SK-N-SH treated with all-trans-retinoic acid at 6 μM for 48 hours (cell line): ENCODE results near the gene HMGCS2.

ENCODE experiments used
- ATAC-seq: fragments of 200-7000 bp; cut with Tn5 transposase; 3 replicates; pipeline ENCODE4 v1.9.1; 2020; ENCODE audit warnings: mild to moderate bottlenecking, moderate library complexity
- ARNTL ChIP-seq: fragments of 450-650 bp; formaldehyde crosslinking; IDR thresholded peaks from 2 replicates; pipeline ENCODE4 v1.5.0; 2020; ENCODE audit warnings: low read depth, mild to moderate bottlenecking, moderate library complexity, borderline replicate concordance
- BACH2 ChIP-seq: fragments of 250-450 bp; sonication (Bioruptor Pico); IDR thresholded peaks from 2 replicates; pipeline ENCODE4 v1.9.0; 2021; ENCODE audit warnings: mild to moderate bottlenecking, borderline replicate concordance
- CSDC2 ChIP-seq: fragments of 250-450 bp; sonication (Bioruptor Pico); IDR thresholded peaks from 2 replicates; pipeline ENCODE4 v1.5.0; 2020; ENCODE audit warnings: mild to moderate bottlenecking, moderate library complexity
- ESRRG ChIP-seq: fragments of 250-450 bp; sonication (Bioruptor Pico); IDR thresholded peaks from 2 replicates; pipeline ENCODE4 v1.6.1; 2021; ENCODE audit warnings: mild to moderate bottlenecking
- GLIS3 ChIP-seq: fragments of 250-450 bp; sonication (Bioruptor Pico); IDR thresholded peaks from 2 replicates; pipeline ENCODE4 v1.5.0; 2020; ENCODE audit warnings: mild to moderate bottlenecking, moderate library complexity
- ISL1 ChIP-seq: fragments of 250-450 bp; sonication (Bioruptor Pico); IDR thresholded peaks from 2 replicates; pipeline ENCODE4 v2.1.2; 2022; ENCODE audit warnings: mild to moderate bottlenecking, moderate library complexity
- OSR1 ChIP-seq: fragments of 250-450 bp; sonication (Bioruptor Pico); IDR thresholded peaks from 2 replicates; pipeline ENCODE4 v1.8.0; 2022; ENCODE audit warnings: moderate library complexity, mild to moderate bottlenecking, inconsistent platforms
- RARB ChIP-seq: fragments of 250-450 bp; sonication (Bioruptor Pico); IDR thresholded peaks from 2 replicates; pipeline ENCODE4 v1.8.0; 2021; ENCODE audit warnings: mild to moderate bottlenecking, moderate library complexity
- SNAI2 ChIP-seq: fragments of 250-450 bp; sonication (Bioruptor Pico); IDR thresholded peaks from 2 replicates; pipeline ENCODE4 v1.5.0; 2020; ENCODE audit warnings: mild to moderate bottlenecking, moderate library complexity
- ZC3H10 ChIP-seq: fragments of 250-450 bp; sonication (Bioruptor Pico); IDR thresholded peaks from 2 replicates; pipeline ENCODE4 v1.5.1; 2021; ENCODE audit warnings: mild to moderate bottlenecking, moderate library complexity
- ZFP3 ChIP-seq: fragments of 250-450 bp; sonication (Bioruptor Pico); IDR thresholded peaks from 2 replicates; pipeline ENCODE4 v1.5.0; 2020; ENCODE audit warnings: mild to moderate bottlenecking, moderate library complexity
- ZNF70 ChIP-seq: fragments of 450-650 bp; formaldehyde crosslinking; IDR thresholded peaks from 2 replicates; pipeline ENCODE4 v1.5.0; 2020; ENCODE audit warnings: mild to moderate bottlenecking, moderate library complexity
- ZNF8 ChIP-seq: fragments of 450-650 bp; formaldehyde crosslinking; IDR thresholded peaks from 2 replicates; pipeline ENCODE4 v1.5.0; 2020; ENCODE audit warnings: mild to moderate bottlenecking, moderate library complexity
- TF ChIP-seq, protein P1 (sequence below): fragments of 250-450 bp; sonication (Bioruptor Pico); IDR thresholded peaks from 2 replicates; pipeline ENCODE4 v1.8.0; 2020; ENCODE audit warnings: mild to moderate bottlenecking, moderate library complexity, borderline replicate concordance
- TF ChIP-seq, protein P2 (sequence below): fragments of 250-450 bp; sonication (Bioruptor Pico); IDR thresholded peaks from 2 replicates; pipeline ENCODE4 v1.8.0; 2021; ENCODE audit warnings: low read depth, mild to moderate bottlenecking, moderate library complexity, borderline replicate concordance
- TF ChIP-seq, protein P3 (sequence below): fragments of 250-450 bp; sonication (Bioruptor Pico); IDR thresholded peaks from 2 replicates; pipeline ENCODE4 v1.5.0; 2020; ENCODE audit warnings: mild to moderate bottlenecking, moderate library complexity
- TF ChIP-seq, protein P4 (sequence below): fragments of 250-450 bp; sonication (Bioruptor Pico); IDR thresholded peaks from 2 replicates; pipeline ENCODE4 v1.5.1; 2020; ENCODE audit warnings: low read depth, mild to moderate bottlenecking, moderate library complexity
- TF ChIP-seq, protein P5 (sequence below): fragments of 250-450 bp; sonication (Bioruptor Pico); IDR thresholded peaks from 2 replicates; pipeline ENCODE4 v1.5.1; 2021; ENCODE audit warnings: mild to moderate bottlenecking, moderate library complexity

The HMGCS2 gene

DNA sequence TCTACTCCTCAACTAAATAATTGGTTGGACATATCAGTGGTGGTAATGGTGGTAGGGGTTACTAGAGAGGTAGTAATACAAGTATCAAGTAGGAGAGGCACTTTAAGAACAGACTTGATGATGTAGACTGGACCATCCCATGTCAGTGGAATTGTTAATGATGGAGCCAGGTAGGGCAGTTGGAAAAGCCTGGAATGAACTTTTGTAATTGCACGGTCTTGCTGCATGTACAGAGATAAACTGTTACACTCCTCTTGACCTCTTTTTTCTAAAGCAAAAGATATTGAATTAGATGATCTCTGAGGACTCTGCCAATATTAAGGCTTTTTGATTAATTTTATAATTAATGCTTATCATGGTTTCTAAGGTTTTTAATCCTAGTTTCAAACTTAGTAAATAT, 5.8 kb downstream of the HMGCS2 start (continued):
- TF ChIP-seq, protein P1, sequence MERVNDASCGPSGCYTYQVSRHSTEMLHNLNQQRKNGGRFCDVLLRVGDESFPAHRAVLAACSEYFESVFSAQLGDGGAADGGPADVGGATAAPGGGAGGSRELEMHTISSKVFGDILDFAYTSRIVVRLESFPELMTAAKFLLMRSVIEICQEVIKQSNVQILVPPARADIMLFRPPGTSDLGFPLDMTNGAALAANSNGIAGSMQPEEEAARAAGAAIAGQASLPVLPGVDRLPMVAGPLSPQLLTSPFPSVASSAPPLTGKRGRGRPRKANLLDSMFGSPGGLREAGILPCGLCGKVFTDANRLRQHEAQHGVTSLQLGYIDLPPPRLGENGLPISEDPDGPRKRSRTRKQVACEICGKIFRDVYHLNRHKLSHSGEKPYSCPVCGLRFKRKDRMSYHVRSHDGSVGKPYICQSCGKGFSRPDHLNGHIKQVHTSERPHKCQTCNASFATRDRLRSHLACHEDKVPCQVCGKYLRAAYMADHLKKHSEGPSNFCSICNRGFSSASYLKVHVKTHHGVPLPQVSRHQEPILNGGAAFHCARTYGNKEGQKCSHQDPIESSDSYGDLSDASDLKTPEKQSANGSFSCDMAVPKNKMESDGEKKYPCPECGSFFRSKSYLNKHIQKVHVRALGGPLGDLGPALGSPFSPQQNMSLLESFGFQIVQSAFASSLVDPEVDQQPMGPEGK (CRISPR knock-in tag), result no peak
- TF ChIP-seq ISL1 (CRISPR knock-in tag) (no peak), CSDC2 (CRISPR knock-in tag) (no peak), BACH2 (CRISPR knock-in tag) (no peak), OSR1 (no peak)
- TF ChIP-seq, protein P2, sequence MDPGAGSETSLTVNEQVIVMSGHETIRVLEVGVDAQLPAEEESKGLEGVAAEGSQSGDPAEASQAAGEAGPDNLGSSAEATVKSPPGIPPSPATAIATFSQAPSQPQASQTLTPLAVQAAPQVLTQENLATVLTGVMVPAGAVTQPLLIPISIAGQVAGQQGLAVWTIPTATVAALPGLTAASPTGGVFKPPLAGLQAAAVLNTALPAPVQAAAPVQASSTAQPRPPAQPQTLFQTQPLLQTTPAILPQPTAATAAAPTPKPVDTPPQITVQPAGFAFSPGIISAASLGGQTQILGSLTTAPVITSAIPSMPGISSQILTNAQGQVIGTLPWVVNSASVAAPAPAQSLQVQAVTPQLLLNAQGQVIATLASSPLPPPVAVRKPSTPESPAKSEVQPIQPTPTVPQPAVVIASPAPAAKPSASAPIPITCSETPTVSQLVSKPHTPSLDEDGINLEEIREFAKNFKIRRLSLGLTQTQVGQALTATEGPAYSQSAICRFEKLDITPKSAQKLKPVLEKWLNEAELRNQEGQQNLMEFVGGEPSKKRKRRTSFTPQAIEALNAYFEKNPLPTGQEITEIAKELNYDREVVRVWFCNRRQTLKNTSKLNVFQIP (CRISPR knock-in tag), result no peak

DNA sequence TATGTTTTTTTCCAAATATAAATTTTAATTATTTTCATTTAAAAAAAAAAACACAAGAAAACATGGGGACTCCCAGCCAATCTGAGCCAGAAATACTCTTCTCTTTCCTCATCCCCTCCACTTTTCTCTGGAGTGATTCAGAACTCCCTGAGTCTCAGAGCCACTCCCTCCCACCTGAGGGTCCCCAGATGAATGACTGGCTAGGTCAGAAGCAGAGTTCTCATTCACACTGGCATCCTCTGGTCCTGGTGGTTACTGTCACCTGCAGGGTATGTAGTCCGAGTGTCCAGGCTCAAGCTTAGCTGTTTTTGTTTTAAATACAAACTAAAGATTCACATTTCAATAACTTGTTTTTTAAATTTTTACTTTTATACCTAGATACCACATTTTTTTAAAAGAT, 6.3 kb downstream of the HMGCS2 start:
- no peak for ATAC-seq
- TF ChIP-seq ZNF8 (CRISPR knock-in tag) (no peak), RARB (CRISPR knock-in tag) (no peak), BACH2 (CRISPR knock-in tag) (no peak), ZFP3 (CRISPR knock-in tag) (no peak), SNAI2 (CRISPR knock-in tag) (no peak)
- TF ChIP-seq, protein P3, sequence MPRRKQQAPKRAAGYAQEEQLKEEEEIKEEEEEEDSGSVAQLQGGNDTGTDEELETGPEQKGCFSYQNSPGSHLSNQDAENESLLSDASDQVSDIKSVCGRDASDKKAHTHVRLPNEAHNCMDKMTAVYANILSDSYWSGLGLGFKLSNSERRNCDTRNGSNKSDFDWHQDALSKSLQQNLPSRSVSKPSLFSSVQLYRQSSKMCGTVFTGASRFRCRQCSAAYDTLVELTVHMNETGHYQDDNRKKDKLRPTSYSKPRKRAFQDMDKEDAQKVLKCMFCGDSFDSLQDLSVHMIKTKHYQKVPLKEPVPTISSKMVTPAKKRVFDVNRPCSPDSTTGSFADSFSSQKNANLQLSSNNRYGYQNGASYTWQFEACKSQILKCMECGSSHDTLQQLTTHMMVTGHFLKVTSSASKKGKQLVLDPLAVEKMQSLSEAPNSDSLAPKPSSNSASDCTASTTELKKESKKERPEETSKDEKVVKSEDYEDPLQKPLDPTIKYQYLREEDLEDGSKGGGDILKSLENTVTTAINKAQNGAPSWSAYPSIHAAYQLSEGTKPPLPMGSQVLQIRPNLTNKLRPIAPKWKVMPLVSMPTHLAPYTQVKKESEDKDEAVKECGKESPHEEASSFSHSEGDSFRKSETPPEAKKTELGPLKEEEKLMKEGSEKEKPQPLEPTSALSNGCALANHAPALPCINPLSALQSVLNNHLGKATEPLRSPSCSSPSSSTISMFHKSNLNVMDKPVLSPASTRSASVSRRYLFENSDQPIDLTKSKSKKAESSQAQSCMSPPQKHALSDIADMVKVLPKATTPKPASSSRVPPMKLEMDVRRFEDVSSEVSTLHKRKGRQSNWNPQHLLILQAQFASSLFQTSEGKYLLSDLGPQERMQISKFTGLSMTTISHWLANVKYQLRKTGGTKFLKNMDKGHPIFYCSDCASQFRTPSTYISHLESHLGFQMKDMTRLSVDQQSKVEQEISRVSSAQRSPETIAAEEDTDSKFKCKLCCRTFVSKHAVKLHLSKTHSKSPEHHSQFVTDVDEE (CRISPR knock-in tag), result no peak

DNA sequence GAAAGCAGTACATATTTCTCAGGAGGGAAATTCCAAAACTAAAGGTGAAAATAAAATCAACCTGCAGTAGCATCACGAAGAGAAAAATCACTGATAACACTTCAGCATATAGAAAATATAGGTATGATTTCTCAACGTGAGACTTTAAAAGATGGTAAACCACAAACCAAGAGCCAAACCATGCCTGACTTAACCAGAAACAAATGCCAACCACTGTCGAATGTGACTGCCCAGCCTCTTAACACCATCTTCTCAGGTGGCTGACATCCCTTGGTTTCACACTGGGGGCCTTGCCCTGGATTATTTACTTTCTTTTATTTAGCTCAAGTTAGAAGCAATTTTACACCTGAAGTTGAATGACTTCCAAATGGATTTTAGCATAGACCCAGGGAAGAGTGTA, 10.1 kb downstream of the HMGCS2 start:
- ATAC-seq, result no peak
- no peak for TF ChIP-seq ARNTL (CRISPR knock-in tag)
- TF ChIP-seq SNAI2 (CRISPR knock-in tag), result no peak
- TF ChIP-seq, protein P2 (CRISPR knock-in tag), result no peak
- TF ChIP-seq ZNF70 (CRISPR knock-in tag), result no peak
- TF ChIP-seq CSDC2 (CRISPR knock-in tag), result no peak
- TF ChIP-seq RARB (CRISPR knock-in tag), result no peak
- TF ChIP-seq, protein P4, sequence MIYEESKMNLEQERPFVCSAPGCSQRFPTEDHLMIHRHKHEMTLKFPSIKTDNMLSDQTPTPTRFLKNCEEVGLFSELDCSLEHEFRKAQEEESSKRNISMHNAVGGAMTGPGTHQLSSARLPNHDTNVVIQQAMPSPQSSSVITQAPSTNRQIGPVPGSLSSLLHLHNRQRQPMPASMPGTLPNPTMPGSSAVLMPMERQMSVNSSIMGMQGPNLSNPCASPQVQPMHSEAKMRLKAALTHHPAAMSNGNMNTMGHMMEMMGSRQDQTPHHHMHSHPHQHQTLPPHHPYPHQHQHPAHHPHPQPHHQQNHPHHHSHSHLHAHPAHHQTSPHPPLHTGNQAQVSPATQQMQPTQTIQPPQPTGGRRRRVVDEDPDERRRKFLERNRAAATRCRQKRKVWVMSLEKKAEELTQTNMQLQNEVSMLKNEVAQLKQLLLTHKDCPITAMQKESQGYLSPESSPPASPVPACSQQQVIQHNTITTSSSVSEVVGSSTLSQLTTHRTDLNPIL (CRISPR knock-in tag), result no peak

DNA sequence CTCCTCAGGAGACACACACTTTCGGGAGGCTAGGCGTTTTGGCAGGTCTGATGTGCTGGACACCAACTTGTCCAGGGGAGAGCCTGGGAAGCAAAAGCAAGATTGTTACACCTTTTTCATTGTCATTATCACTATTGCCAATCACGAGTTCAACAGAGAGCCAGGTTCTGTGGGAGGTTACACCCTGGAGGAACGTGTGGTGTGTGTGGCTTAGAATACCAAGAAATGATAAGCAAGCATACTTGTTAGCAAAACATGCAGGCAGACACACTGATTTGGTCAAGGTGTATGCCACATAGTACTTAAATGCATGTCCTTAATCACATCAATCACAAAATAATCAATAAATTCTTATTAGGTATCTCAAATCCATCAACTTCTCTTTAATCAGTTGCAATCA, 16.1 kb downstream of the HMGCS2 start:
- ATAC-seq, result no peak
- TF ChIP-seq, protein P5, sequence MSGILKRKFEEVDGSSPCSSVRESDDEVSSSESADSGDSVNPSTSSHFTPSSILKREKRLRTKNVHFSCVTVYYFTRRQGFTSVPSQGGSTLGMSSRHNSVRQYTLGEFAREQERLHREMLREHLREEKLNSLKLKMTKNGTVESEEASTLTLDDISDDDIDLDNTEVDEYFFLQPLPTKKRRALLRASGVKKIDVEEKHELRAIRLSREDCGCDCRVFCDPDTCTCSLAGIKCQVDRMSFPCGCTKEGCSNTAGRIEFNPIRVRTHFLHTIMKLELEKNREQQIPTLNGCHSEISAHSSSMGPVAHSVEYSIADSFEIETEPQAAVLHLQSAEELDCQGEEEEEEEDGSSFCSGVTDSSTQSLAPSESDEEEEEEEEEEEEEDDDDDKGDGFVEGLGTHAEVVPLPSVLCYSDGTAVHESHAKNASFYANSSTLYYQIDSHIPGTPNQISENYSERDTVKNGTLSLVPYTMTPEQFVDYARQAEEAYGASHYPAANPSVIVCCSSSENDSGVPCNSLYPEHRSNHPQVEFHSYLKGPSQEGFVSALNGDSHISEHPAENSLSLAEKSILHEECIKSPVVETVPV (CRISPR knock-in tag), result no peak
- no peak for TF ChIP-seq ZC3H10 (CRISPR knock-in tag)
- TF ChIP-seq BACH2 (CRISPR knock-in tag), result no peak
- TF ChIP-seq ARNTL (CRISPR knock-in tag), result no peak
- TF ChIP-seq ZFP3 (CRISPR knock-in tag), result no peak
- no peak for TF ChIP-seq OSR1
- no peak for TF ChIP-seq GLIS3 (CRISPR knock-in tag)
- no peak for TF ChIP-seq ISL1 (CRISPR knock-in tag)
- TF ChIP-seq ESRRG (CRISPR knock-in tag), result no peak
- TF ChIP-seq, protein P2 (CRISPR knock-in tag), result no peak
- TF ChIP-seq, protein P3 (CRISPR knock-in tag), result no peak
- TF ChIP-seq RARB (CRISPR knock-in tag), result no peak
